ENCODE data around the gene MEF2C.

The MEF2C gene

DNA sequence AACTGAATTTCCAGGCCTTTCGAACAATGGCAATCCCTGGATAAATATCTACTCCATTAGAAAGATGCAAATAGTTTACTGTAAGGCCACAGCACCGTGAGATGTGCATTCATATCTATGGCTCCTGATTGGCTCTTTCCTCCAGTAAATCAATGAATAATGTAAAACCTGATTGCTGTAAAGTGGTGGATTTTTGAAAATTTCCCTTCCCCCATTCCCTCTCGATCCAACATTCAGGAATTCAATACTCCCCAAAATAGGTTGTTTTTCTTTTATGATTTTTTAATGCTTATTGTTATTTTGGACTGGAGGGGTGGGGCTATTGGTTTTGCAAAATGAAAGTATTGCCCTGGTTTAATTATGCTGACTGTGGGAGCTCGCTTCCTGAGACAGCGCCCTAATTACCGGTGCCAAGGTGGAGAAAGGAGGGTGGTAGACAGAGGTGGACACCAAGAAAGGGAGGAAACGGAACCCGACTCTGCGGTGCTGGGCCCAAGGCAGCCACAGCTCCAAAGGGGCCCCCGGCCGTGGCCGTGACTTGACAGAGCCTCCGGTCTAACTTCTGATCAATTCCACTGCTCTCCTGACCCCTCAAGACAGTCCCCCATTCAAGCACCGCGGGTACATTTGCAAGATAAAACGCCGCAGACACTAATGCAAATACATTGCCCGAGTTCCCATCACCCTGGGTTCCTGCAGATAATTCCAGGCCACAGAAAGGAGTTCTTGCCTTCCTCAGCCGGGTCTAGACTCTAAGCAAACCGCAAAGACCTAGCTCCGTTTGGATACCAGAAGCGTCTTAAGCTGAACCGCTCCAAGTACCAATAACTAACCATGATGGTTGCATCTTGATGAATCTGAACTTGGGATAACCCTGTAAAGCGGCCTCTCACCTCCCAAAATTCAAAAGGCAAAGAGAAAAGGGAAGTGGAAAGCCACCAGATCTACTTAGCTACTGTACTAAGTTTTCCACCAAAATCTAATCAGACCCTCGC, 211.2 kb downstream of the MEF2C start:
- Histone ChIP-seq H3K27ac (ENCODE audit: low read length) (no peak overlapping the region), H3K27me3 (ENCODE audit: control insufficient read depth, insufficient read depth, low read length) (peaks cover 100% of the 10 kb centered on the region), H3K4me3 (ENCODE audit: low read length) (peak overlapping the region; percentile 50), H3K36me3 (ENCODE audit: control insufficient read depth, low read depth, low read length) (no peaks in the 10 kb centered on the region), H3K4me1 (ENCODE audit: control insufficient read depth, low read depth, low read length) (peaks cover 60% of the 10 kb centered on the region), H3K9me3 (ENCODE audit: control insufficient read depth, low read depth, low read length) (no peaks in the 10 kb centered on the region), H3K9ac (ENCODE audit: low read length) (no peak overlapping the region)

DNA sequence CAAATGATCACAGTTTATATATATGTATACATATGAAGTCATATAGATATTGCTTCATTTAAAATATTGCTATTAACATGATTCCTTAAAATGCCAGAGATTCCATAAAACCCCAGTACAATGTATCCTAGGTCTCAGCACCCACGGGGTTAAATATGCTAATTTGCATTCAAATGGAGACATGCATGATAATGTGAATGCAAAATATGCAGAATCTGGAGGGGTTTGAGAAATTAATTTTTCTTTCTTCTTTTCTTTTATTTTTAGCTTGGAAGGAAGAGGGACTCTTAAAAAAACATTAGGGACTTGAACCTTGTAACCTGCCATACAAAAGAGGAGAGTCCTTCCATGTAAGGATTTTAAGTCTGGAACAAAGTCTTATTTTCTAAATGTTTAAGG, 211.9 kb downstream of the MEF2C start:
- Histone ChIP-seq H3K9ac (ENCODE audit: low read length) (no peak overlapping the region), H3K27ac (ENCODE audit: low read length) (no peak overlapping the region), H3K27me3 (ENCODE audit: control insufficient read depth, insufficient read depth, low read length) (peaks cover 100% of the 10 kb centered on the region), H3K4me1 (ENCODE audit: control insufficient read depth, low read depth, low read length) (peaks cover 63% of the 10 kb centered on the region), H3K9me3 (ENCODE audit: control insufficient read depth, low read depth, low read length) (no peaks in the 10 kb centered on the region), H3K36me3 (ENCODE audit: control insufficient read depth, low read depth, low read length) (no peaks in the 10 kb centered on the region), H3K4me3 (ENCODE audit: low read length) (peak overlapping the region; percentile 50)

- Histone ChIP-seq H3K4me3 (ENCODE audit: low read length) (no peak overlapping the region), H3K9ac (ENCODE audit: low read length) (no peak overlapping the region), H3K27me3 (ENCODE audit: control insufficient read depth, insufficient read depth, low read length) (peaks cover 100% of the 10 kb centered on the region), H3K4me1 (ENCODE audit: control insufficient read depth, low read depth, low read length) (peaks cover 69% of the 10 kb centered on the region), H3K36me3 (ENCODE audit: control insufficient read depth, low read depth, low read length) (no peaks in the 10 kb centered on the region), H3K9me3 (ENCODE audit: control insufficient read depth, low read depth, low read length) (no peaks in the 10 kb centered on the region), H3K27ac (ENCODE audit: low read length) (no peak overlapping the region)
Measured at GRCh38 chr5:88670461-88670860, 212.5 kb downstream of the MEF2C start.

DNA sequence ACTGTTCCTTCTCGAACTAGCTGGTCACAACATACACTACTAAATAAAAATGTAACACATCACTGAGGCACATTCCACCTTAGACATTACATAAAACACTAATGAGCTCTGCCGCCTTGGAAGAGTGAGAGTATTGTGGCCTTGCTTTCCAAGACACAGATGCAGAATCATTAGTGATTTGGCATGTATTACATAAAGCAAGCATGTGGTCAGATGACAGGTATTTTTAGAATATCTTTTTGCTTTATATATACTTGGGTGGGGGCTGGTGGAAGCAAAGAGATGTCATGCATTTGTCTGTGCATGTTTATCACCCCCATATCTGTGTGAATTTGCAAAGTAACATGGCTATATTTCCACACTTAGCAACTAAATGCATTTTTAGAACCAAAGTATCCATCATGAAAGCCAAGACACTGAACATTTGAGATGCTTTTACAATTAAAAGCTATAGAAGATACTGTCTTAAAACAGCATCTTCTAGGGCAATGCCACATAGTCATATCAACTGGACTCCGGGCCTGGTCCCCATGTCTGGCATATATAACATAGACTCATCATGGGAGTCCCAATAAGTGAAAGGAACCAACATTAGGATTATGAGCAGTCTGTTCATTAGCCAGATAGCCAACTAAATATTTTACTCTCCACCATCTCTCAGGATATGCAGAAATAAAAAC, 213.5 kb downstream of the MEF2C start:
- no peak overlapping the region for H3K9ac ChIP-seq (ENCODE audit: low read length)
- no peak overlapping the region for H3K4me3 ChIP-seq (ENCODE audit: low read length)
- H3K9me3 ChIP-seq (ENCODE audit: control insufficient read depth, low read depth, low read length) = no peaks in the 10 kb centered on the region
- H3K4me1 ChIP-seq (ENCODE audit: control insufficient read depth, low read depth, low read length) = peaks cover 72% of the 10 kb centered on the region
- no peak overlapping the region for H3K27ac ChIP-seq (ENCODE audit: low read length)
- peaks cover 100% of the 10 kb centered on the region for H3K27me3 ChIP-seq (ENCODE audit: control insufficient read depth, insufficient read depth, low read length)
- H3K36me3 ChIP-seq (ENCODE audit: control insufficient read depth, low read depth, low read length) = no peaks in the 10 kb centered on the region

- peaks cover 100% of the 10 kb centered on the region for H3K27me3 ChIP-seq (ENCODE audit: control insufficient read depth, insufficient read depth, low read length)
- no peaks in the 10 kb centered on the region for H3K36me3 ChIP-seq (ENCODE audit: control insufficient read depth, low read depth, low read length)
- peaks cover 82% of the 10 kb centered on the region for H3K4me1 ChIP-seq (ENCODE audit: control insufficient read depth, low read depth, low read length)
- H3K9me3 ChIP-seq (ENCODE audit: control insufficient read depth, low read depth, low read length) = no peaks in the 10 kb centered on the region
- peak overlapping the region; percentile 55 for H3K4me3 ChIP-seq (ENCODE audit: low read length)
- H3K27ac ChIP-seq (ENCODE audit: low read length) = no peak overlapping the region
- H3K9ac ChIP-seq (ENCODE audit: low read length) = no peak overlapping the region
Measured at GRCh38 chr5:88667496-88668201, 215.3 kb downstream of the MEF2C start.

Measured in iPS-18a (cell line).